Endothelial cell of umbilical vein (primary cell): ENCODE measurements around the gene CLCNKA.

Experiments used
- EZH2 ChIP-seq: IDR thresholded peaks from 2 replicates; pipeline ENCODE4 v1.6.1; 2012; ENCODE audit warnings: borderline replicate concordance, low read depth, mild to moderate bottlenecking, moderate library complexity, low read length, inconsistent platforms; ENCODE audit not compliant: severe bottlenecking
- JUN ChIP-seq: IDR thresholded peaks from 2 replicates; pipeline ENCODE4 v1.6.1; 2011; ENCODE audit warnings: borderline replicate concordance, low read depth; ENCODE audit not compliant: insufficient read length, insufficient read depth
- MYC ChIP-seq: IDR thresholded peaks from one replicate; pipeline ENCODE4 v1.6.1; 2011; ENCODE audit warnings: mild to moderate bottlenecking, low read depth, low read length
- POLR2AphosphoS5 ChIP-seq: IDR thresholded peaks from 2 replicates; pipeline ENCODE4 v1.6.1; 2012; ENCODE audit warnings: low read depth, mild to moderate bottlenecking, control low read depth, low read length, moderate library complexity; ENCODE audit not compliant: insufficient read depth
- TF ChIP-seq, protein P1 (sequence below), 2 donors: IDR thresholded peaks; 1 replicate in 1 of 2; 2 replicates in 1 of 2; pipeline ENCODE4 v1.5.1; 2011; ENCODE audit warnings: low read length in 2 of 2, mild to moderate bottlenecking in 2 of 2, moderate library complexity in 2 of 2, control low read depth in 1 of 2, inconsistent platforms in 1 of 2, low read depth in 1 of 2; ENCODE audit not compliant: insufficient read depth in 1 of 2; ENCODE audit errors: extremely low read depth in 1 of 2

DNA sequence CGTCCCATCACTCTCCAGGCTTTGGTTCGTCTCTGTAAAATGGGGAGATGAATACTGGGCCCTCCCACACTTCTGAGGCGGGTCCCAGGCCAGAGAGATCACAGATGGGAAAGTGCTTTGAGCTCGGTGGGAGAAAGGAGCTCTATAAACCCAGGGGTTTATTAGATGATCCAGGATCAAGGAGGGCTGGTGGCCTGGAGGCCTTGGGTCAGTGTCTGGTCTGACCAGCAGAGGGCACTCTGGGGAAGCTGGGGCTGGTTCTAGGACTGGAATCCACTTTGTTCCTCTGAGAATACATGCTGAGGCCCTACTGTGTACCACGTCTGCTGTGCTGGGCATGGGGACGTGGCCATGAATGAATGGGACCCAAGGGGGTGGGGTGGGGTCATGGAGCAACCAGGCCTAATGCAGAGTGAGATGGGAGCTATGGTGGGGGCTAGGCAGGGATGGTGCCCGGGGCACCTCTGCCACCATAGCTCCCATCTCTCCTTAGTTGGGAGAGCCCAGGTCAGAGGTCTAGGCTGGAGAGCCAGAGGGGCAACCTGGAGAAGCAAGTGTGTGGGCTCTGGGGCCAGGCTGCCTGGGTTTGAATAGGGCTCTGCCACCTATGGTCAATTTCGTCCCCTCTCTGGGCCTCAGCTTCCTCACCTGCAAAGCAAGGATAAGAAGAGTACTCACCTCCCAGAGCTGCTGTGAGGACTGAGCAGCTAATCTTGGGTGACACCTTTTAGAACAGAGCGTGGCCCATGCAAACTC, 60.6 kb downstream of the CLCNKA start:
- no peak for TF ChIP-seq JUN
- TF ChIP-seq POLR2AphosphoS5 = no peak
- TF ChIP-seq, protein P1, sequence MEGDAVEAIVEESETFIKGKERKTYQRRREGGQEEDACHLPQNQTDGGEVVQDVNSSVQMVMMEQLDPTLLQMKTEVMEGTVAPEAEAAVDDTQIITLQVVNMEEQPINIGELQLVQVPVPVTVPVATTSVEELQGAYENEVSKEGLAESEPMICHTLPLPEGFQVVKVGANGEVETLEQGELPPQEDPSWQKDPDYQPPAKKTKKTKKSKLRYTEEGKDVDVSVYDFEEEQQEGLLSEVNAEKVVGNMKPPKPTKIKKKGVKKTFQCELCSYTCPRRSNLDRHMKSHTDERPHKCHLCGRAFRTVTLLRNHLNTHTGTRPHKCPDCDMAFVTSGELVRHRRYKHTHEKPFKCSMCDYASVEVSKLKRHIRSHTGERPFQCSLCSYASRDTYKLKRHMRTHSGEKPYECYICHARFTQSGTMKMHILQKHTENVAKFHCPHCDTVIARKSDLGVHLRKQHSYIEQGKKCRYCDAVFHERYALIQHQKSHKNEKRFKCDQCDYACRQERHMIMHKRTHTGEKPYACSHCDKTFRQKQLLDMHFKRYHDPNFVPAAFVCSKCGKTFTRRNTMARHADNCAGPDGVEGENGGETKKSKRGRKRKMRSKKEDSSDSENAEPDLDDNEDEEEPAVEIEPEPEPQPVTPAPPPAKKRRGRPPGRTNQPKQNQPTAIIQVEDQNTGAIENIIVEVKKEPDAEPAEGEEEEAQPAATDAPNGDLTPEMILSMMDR (IDR thresholded peaks at IDR 0.05; ENCODE audit: extremely low read depth in 1 of 2, insufficient read depth in 1 of 2, low read depth in 1 of 2, low read length in 2 of 2) = peak; percentile 91 to 92
- TF ChIP-seq EZH2 = no peak
- TF ChIP-seq MYC = no peak
